Lung (tissue), 12 donors: Measurements from ENCODE around the gene PTGIS. TPM values are rescaled to one million over a fixed set of nuclear protein-coding genes. Genes with fewer than 3 reads are reported as not detected.

Experiments
- ATAC-seq: fragments of 200-7000 bp; cut with Tn5 transposase; one replicate; pipeline ENCODE4 v1.9.1; 2020; ENCODE audit warnings: moderate number of reproducible peaks; ENCODE audit not compliant: insufficient read depth, low FRiP score
- DNase-seq, 3 donors: peaks; one replicate each; pipeline ENCODE4 v3.0.0-alpha.2; 2013 to 2017
- H3K27ac ChIP-seq, 2 donors: one replicate each; pipeline ENCODE4 v1.5.1; 2013; ENCODE audit warnings: mild to moderate bottlenecking in 2 of 2, moderate library complexity in 2 of 2, control low read depth in 1 of 2, inconsistent platforms in 1 of 2, low read depth in 1 of 2, low read length in 1 of 2
- H3K27me3 ChIP-seq, 3 donors: one replicate each; pipeline ENCODE4 v1.5.1; 2013; ENCODE audit warnings: low read length in 2 of 3; ENCODE audit not compliant: control insufficient read depth in 3 of 3, insufficient read depth in 3 of 3
- H3K36me3 ChIP-seq, 4 donors: one replicate each; pipeline ENCODE4 v1.5.1; 2013; ENCODE audit warnings: low read length in 4 of 4, mild to moderate bottlenecking in 1 of 4, moderate library complexity in 1 of 4; ENCODE audit not compliant: control insufficient read depth in 4 of 4, insufficient read depth in 4 of 4
- H3K4me1 ChIP-seq, 5 donors: one replicate each; pipeline ENCODE4 v1.5.1; 2013; ENCODE audit warnings: low read length in 5 of 5, mild to moderate bottlenecking in 2 of 5, moderate library complexity in 1 of 5; ENCODE audit not compliant: control insufficient read depth in 5 of 5, insufficient read depth in 5 of 5
- H3K4me3 ChIP-seq: one replicate; pipeline ENCODE4 v1.5.1; 2013; ENCODE audit warnings: mild to moderate bottlenecking, control low read depth, moderate library complexity
- H3K9ac ChIP-seq, 2 donors: one replicate each; pipeline ENCODE4 v1.5.1; 2013; ENCODE audit warnings: low read length in 2 of 2, control low read depth in 1 of 2; ENCODE audit not compliant: insufficient read depth in 1 of 2
- H3K9me3 ChIP-seq, 4 donors: one replicate each; pipeline ENCODE4 v1.5.1; 2013; ENCODE audit warnings: low read length in 3 of 4, mild to moderate bottlenecking in 1 of 4, moderate library complexity in 1 of 4; ENCODE audit not compliant: control insufficient read depth in 4 of 4, insufficient read depth in 3 of 4
- WGBS, 2 donors: extraction: QIAGEN DNeasy Blood & Tissue Kit; methylation state at CpG; one replicate each; pipeline ENCODE4 v1.1.7; 2013; 5-methylcytosine and 5-hydroxymethylcytosine counted together
- polyA plus RNA-seq, 2 donors: library from polyadenylated mRNA; stranded (reverse); fragments of 200-250 nt; gene quantifications; one replicate each; pipeline ENCODE4 v1.2.1, GENCODE V29; 2013
- total RNA-seq, 2 donors: library from RNA; depleted of rRNA in 1 of 2; stranded (reverse); fragments of >200 nt in 1 of 2; gene quantifications; one replicate each; pipeline ENCODE4 v1.2.1, GENCODE V29; 2014 to 2021
- TF ChIP-seq, protein P1 (sequence below): IDR thresholded peaks from 2 replicates; pipeline ENCODE4 v1.5.1; 2012; ENCODE audit warnings: mild to moderate bottlenecking; ENCODE audit errors: control extremely low read depth, extremely low read depth
- donor health status: control.
- donor health status: control.
- donor health status: Bipolar disorder and iron deficiency.
- donor health status: healthy.
- donor health status: DM: yes; HTN: yes; CAD: no.

Gene PTGIS
- total and polyA plus RNA-seq, 4 donors = 5.3 to 43.8 (median 14.9) TPM

DNA sequence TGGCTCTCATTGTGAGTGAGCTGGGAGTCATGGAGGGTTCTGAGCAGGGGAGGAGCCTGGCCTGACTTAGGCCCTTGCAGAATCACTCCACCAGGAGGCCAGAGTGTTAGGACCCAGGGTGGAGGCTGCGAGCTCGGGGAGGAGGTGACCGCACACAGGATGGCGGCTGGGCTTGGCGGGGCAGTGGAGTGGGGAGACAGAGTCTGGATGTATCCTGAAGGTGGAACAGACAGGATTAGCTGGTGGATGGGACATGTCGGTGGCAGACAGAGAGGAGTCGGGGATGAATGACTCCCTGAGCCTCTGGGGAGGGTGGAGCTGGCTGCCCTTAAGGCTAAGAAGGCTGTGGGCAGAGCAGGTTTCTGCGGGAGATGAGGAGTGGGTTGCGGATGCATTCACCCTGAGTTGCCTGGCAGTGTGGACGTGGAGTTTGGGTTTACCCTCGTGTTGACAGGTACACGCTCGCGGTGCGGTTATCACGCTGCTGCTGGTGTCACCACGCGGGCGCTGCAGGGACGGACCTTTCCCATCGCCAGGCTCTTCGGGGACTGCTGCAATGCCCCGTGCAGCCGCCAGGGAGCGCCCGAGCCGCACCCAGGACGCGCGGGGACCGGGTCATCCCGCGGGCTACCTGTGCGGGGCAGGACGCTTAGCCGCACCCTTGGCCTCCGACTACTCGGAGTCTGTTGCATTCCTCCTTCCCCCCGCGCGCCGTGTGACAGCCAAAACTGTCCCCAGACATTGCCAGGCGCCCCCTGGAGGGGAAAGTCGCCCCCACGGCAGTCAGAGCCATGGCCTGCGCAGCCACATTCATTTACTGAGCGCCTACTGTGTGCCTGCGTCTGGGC, 43.0 kb upstream of the PTGIS start:
- H3K27me3 ChIP-seq = peaks cover 0 to 2% (median 0%) of the 10 kb centered on the region in 3 donors
- DNase-seq (peak; percentile 61 to 79 (median 61)), ATAC-seq (peak; percentile 90)
- H3K4me1 ChIP-seq = peaks cover 0 to 9% (median 4%) of the 10 kb centered on the region in 5 donors
- no peak overlapping the region for H3K9ac ChIP-seq
- 14 to 16% methylated on average over 46 to 48 of the region's 48 CpGs for WGBS, 2 donors
- no peak overlapping the region for H3K27ac ChIP-seq
- TF ChIP-seq, protein P1, sequence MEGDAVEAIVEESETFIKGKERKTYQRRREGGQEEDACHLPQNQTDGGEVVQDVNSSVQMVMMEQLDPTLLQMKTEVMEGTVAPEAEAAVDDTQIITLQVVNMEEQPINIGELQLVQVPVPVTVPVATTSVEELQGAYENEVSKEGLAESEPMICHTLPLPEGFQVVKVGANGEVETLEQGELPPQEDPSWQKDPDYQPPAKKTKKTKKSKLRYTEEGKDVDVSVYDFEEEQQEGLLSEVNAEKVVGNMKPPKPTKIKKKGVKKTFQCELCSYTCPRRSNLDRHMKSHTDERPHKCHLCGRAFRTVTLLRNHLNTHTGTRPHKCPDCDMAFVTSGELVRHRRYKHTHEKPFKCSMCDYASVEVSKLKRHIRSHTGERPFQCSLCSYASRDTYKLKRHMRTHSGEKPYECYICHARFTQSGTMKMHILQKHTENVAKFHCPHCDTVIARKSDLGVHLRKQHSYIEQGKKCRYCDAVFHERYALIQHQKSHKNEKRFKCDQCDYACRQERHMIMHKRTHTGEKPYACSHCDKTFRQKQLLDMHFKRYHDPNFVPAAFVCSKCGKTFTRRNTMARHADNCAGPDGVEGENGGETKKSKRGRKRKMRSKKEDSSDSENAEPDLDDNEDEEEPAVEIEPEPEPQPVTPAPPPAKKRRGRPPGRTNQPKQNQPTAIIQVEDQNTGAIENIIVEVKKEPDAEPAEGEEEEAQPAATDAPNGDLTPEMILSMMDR = peak; percentile 98
- H3K9me3 ChIP-seq = no peaks in the 10 kb centered on the region
- no peak overlapping the region for H3K4me3 ChIP-seq
- no peaks in the 10 kb centered on the region for H3K36me3 ChIP-seq

DNA sequence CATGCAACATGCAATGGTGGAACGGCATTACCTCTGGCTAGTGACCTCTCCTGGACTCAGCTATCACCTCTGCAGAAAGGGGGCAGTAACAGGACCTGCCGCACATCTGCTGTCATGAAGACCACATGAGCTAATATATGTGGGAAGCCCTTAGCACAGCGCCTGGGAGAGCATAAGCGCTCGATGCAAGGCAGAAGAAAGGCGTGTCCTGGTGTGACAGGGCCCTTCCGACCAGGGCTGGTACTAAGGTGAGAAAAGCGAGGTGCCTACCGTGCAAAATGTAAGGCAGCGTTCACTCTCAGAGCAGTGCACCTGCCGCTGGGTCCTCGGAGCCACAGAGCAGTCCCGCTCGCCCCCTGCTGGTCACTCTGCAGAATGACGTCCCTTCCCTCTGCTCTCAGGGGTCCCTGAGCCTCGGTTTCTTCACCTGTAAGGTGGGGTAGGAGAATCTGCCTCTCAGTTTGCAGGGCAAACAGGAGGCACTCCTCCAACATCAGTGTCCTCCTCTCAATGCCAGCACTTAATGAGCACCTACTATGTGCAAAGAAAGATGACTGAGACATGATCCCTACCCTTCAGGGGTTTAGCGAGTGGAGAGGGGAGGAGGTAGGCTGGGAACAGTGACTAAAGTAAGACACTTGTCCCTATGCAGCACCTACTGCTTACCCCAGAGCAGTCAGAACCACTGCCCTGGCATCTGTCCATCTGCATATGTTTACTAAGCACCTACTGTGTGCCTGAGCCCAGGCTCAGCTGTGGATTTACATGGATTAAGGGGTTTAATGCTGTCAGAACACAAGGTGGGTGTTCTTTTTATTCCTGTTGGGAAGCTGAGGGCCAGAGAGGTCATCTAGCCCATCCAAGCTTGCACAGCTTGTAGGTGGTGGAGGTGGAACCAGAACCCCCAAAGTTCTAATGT, 41.1 kb upstream of the PTGIS start:
- DNase-seq (peak; percentile 54 to 69 (median 59)), ATAC-seq (peak; percentile 66)
- Histone ChIP-seq H3K9ac (no peak overlapping the region), H3K4me3 (no peak overlapping the region), H3K27me3 (peaks cover 0 to 2% (median 0%) of the 10 kb centered on the region in 3 donors), H3K4me1 (peaks cover 0 to 9% (median 4%) of the 10 kb centered on the region in 5 donors), H3K9me3 (no peaks in the 10 kb centered on the region), H3K27ac (no peak overlapping the region), H3K36me3 (no peaks in the 10 kb centered on the region)
- TF ChIP-seq, protein P1 = peak; percentile 85
- 7% methylated on average over 17 of the region's 17 CpGs for WGBS, 2 donors

DNA sequence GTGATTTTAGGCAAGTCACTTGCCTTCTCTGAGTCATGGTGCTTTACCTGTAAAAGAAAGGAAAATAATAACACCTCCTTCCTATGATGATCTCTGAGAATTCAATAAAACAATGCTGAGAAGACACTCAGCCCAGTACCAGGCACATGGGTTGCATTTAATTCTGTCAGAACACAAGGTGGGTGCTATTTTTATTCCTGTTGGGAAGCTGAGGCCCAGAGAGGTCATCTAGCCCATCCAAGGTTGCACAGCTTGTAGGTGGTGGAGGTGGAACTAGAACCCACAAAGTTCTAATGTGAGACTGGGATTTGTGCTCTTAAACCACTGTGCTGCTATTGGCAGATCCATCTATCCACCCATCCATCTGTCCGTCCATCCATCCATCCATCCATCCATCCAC, 39.6 kb upstream of the PTGIS start:
- Histone ChIP-seq H3K36me3 (no peaks in the 10 kb centered on the region), H3K4me3 (no peak overlapping the region), H3K9ac (no peak overlapping the region), H3K27ac (no peak overlapping the region), H3K9me3 (no peaks in the 10 kb centered on the region), H3K27me3 (peaks cover 0 to 2% (median 0%) of the 10 kb centered on the region in 3 donors), H3K4me1 (peaks cover 0 to 9% (median 4%) of the 10 kb centered on the region in 5 donors)
- WGBS, 2 donors = 100% methylated on average over 1 of the region's 1 CpG
- DNase-seq = no peak
- TF ChIP-seq, protein P1 = no peak
- no peak for ATAC-seq
